K562 (cell line): Measurements from ENCODE around the gene IQCC. TPM values are rescaled to one million over a fixed set of nuclear protein-coding genes. Genes with fewer than 3 reads are reported as not detected.
A peak's percentile ranks its signal among the peaks of the same experiment; 100 is the strongest.

Experiments
- ATF1 ChIP-seq, 2 experiments: fragments of 450-650 bp in 1 of 2; IDR thresholded peaks; 2 replicates each; pipeline ENCODE4 v1.6.1; 2016; ENCODE audit warnings: missing compliant biosample characterization in 1 of 2, missing genetic modification characterization in 1 of 2
- ATF4 ChIP-seq: fragments of 450-650 bp; formaldehyde crosslinking; IDR thresholded peaks from 2 replicates; pipeline ENCODE4 v1.4.0; 2022; ENCODE audit warnings: mild to moderate bottlenecking, moderate library complexity
- CHD1 ChIP-seq: fragments of 200-600 bp; sonication (generic); IDR thresholded peaks from one replicate; pipeline ENCODE4 v1.6.1; 2012; ENCODE audit warnings: mild to moderate bottlenecking, moderate library complexity, low read length, inconsistent platforms
- CSDE1 ChIP-seq, 2 experiments: fragments of 450-650 bp; IDR thresholded peaks; 2 replicates each; pipeline ENCODE4 v1.6.1; 2016; ENCODE audit warnings: mild to moderate bottlenecking in 1 of 2
- E2F1 ChIP-seq: sonication (generic); formaldehyde crosslinking; IDR thresholded peaks from 2 replicates; pipeline ENCODE4 v1.8.1; 2023; ENCODE audit warnings: mild to moderate bottlenecking, missing genetic modification reagents, moderate library complexity
- EGR1 ChIP-seq: fragments of 450-650 bp; conservative IDR thresholded peaks from 2 replicates; pipeline ENCODE4 v1.6.1; 2017; ENCODE audit warnings: mild to moderate bottlenecking
- ELK1 ChIP-seq: sonication (generic); formaldehyde crosslinking; IDR thresholded peaks from 2 replicates; pipeline ENCODE4 v1.8.1; 2022; ENCODE audit warnings: missing genetic modification reagents
- FOXJ2 ChIP-seq: fragments of 200-800 bp; sonication (Bioruptor generic); IDR thresholded peaks from 2 replicates; pipeline ENCODE4 v1.6.1; 2016; ENCODE audit warnings: missing genetic modification characterization, missing compliant biosample characterization
- HMGN3 ChIP-seq: IDR thresholded peaks from 2 replicates; pipeline ENCODE4 v1.6.1; 2011; ENCODE audit warnings: borderline replicate concordance, low read depth, mild to moderate bottlenecking, mixed read lengths, low read length; ENCODE audit not compliant: insufficient read length; ENCODE audit errors: extremely low read depth
- KDM1A ChIP-seq, 2 experiments: fragments of 450-650 bp; IDR thresholded peaks; 2 replicates each; pipeline ENCODE4 v1.6.1; 2016; ENCODE audit warnings: mild to moderate bottlenecking in 2 of 2
- MXI1 ChIP-seq: IDR thresholded peaks from 2 replicates; pipeline ENCODE4 v1.6.1; 2011; ENCODE audit warnings: low read depth, mild to moderate bottlenecking, improper control_type of control experiment, low read length
- NFIX ChIP-seq: fragments of 250-450 bp; sonication (Bioruptor Pico); IDR thresholded peaks from 2 replicates; pipeline ENCODE4 v1.4.0; 2020; ENCODE audit warnings: low read depth, mild to moderate bottlenecking, moderate library complexity
- NFXL1 ChIP-seq: fragments of 450-650 bp; formaldehyde crosslinking; IDR thresholded peaks from 2 replicates; pipeline ENCODE4 v1.4.0; 2021; ENCODE audit warnings: mild to moderate bottlenecking
- RBFOX2 ChIP-seq: fragments of 200-400 bp; formaldehyde crosslinking; IDR thresholded peaks from 2 replicates; pipeline ENCODE4 v1.6.1; 2017; ENCODE audit warnings: low read depth, mild to moderate bottlenecking, low read length, moderate library complexity
- SIN3B ChIP-seq: fragments of 450-650 bp; IDR thresholded peaks from 2 replicates; pipeline ENCODE4 v1.6.1; 2017; ENCODE audit warnings: low read depth, mild to moderate bottlenecking, moderate library complexity
- SP1 ChIP-seq: sonication (generic); formaldehyde crosslinking; IDR thresholded peaks from 2 replicates; pipeline ENCODE4 v1.8.1; 2022; ENCODE audit warnings: mild to moderate bottlenecking, missing genetic modification reagents
- STAG1 ChIP-seq: sonication (generic); formaldehyde crosslinking; IDR thresholded peaks from 2 replicates; pipeline ENCODE4 v1.5.0; 2020; ENCODE audit warnings: missing genetic modification reagents, borderline replicate concordance
- TAF7 ChIP-seq: fragments of 450-650 bp; IDR thresholded peaks from 2 replicates; pipeline ENCODE4 v1.6.1; 2016; ENCODE audit warnings: missing genetic modification characterization, missing compliant biosample characterization
- ZBTB17 ChIP-seq: fragments of 450-650 bp; formaldehyde crosslinking; IDR thresholded peaks from 2 replicates; pipeline ENCODE4 v1.4.0; 2020; ENCODE audit warnings: mild to moderate bottlenecking
- ZBTB33 ChIP-seq: sonication (generic); formaldehyde crosslinking; IDR thresholded peaks from 2 replicates; pipeline ENCODE4 v1.8.1; 2023; ENCODE audit warnings: mild to moderate bottlenecking, missing genetic modification reagents
- ZEB2 ChIP-seq: fragments of 450-650 bp; IDR thresholded peaks from 2 replicates; pipeline ENCODE4 v1.6.1; 2016
- ZNF263 ChIP-seq: sonication (generic); formaldehyde crosslinking; IDR thresholded peaks from 2 replicates; pipeline ENCODE4 v1.8.0; 2022; ENCODE audit warnings: mild to moderate bottlenecking, missing genetic modification reagents, borderline replicate concordance
- ZNF583 ChIP-seq: fragments of 250-450 bp; sonication (Bioruptor Pico); IDR thresholded peaks from 2 replicates; pipeline ENCODE4 v1.4.0; 2020
- polyA plus RNA-seq, 8 experiments: library from polyadenylated mRNA; depleted of rRNA in 4 of 8; stranded (reverse) in 5 of 8; unstranded in 3 of 8; fragments of >200 nt; fragmentation: Nextera tagmentation in 2 of 8; fragmentation: Illumina TruSeq in 1 of 8; extraction: Ambion mirVana in 2 of 8; extraction: Trizol in 1 of 8; gene quantifications; 2 replicates each; pipeline versions ENCODE4 v1.2.1 to v1.2.3, GENCODE V29; 2011 to 2014; ENCODE audit warnings: inconsistent platforms in 1 of 8, missing spikeins in 1 of 8
- total RNA-seq, 7 experiments: library from RNA; depleted of rRNA in 6 of 7; stranded (reverse); fragments of >200 nt in 6 of 7; fragmentation: Illumina TruSeq in 2 of 7; extraction: Trizol in 2 of 7; gene quantifications; 2 replicates each; pipeline versions ENCODE4 v1.2.1 to v1.2.3, GENCODE V29; 2011 to 2021; ENCODE audit warnings: low replicate concordance in 1 of 7

IQCC gene
- total and polyA plus RNA-seq, 9 of the 15 experiments (the other 6 are each of a cell fraction or from before 2014, with no cell fraction given), result 8.1 to 16.5 (median 10.7) TPM

- TF ChIP-seq NFIX (CRISPR knock-in tag), result no peak
- TF ChIP-seq STAG1 (CRISPR knock-in tag), result no peak
- TF ChIP-seq KDM1A (IDR thresholded peaks at IDR 0.05), result peak in 1 of 2 experiments; percentile 66; a peak in 2 of 4 replicates
- TF ChIP-seq SIN3B, result no peak
- 0 out of 2 replicates have a peak, but pooled peaks have one; percentile 38 for TF ChIP-seq MXI1
- 0 out of 2 replicates have a peak, but pooled peaks have one; percentile 14 for TF ChIP-seq ZEB2
- TF ChIP-seq ELK1 (CRISPR knock-in tag), result no peak
- TF ChIP-seq RBFOX2, result peak; percentile 61
- TF ChIP-seq CSDE1 (IDR thresholded peaks at IDR 0.05), result no peak; a peak in 1 of 4 replicates
- TF ChIP-seq ATF4 (CRISPR knock-in tag), result 0 out of 2 replicates have a peak, but pooled peaks have one; percentile 10
- TF ChIP-seq ZNF583 (CRISPR knock-in tag), result 0 out of 2 replicates have a peak, but pooled peaks have one; percentile 54
- peak; percentile 29 for TF ChIP-seq HMGN3
- peak; percentile 66; the same call in 1 of the 2 replicates for TF ChIP-seq ZBTB33
- TF ChIP-seq TAF7 (tag), result no peak
- 0 out of 2 replicates have a peak, but pooled peaks have one; percentile 34 for TF ChIP-seq ZNF263 (CRISPR knock-in tag)
- TF ChIP-seq ATF1 (CRISPR knock-in tag; IDR thresholded peaks at IDR 0.05), result no peak
- peak; percentile 90 for TF ChIP-seq ATF1 (tag; IDR thresholded peaks at IDR 0.05)
- peak; percentile 71 for TF ChIP-seq SP1
- TF ChIP-seq EGR1, result peak; percentile 93
- TF ChIP-seq NFXL1 (CRISPR knock-in tag), result peak; percentile 75; the same call in 1 of the 2 replicates
- peak; percentile 42; the same call in 1 of the 2 replicates for TF ChIP-seq E2F1 (CRISPR knock-in tag)
- no peak for TF ChIP-seq FOXJ2
- peak; percentile 42; the same call in 1 of the 2 replicates for TF ChIP-seq ZBTB17 (CRISPR knock-in tag)
- TF ChIP-seq CHD1, result peak; percentile 27
These were observed 5.1 kb upstream of the IQCC start, which contains the start of gene CCDC28B (continued) for GRCh38 chr1:32200226-32201010.
